ENCODE data around the gene MAML2. TPM values are rescaled to one million over a fixed set of nuclear protein-coding genes. Genes with fewer than 3 reads are reported as not detected.
A peak's percentile ranks its signal among the peaks of the same experiment; 100 is the strongest.

The MAML2 gene
- total RNA-seq: 10 to 100 TPM; 17.6 to 31.6 (median 25.8) TPM

GRCh38 chr11:96342961-96343711 lies at the start of gene MAML2:
Gene MAML2, minus strand, starts transcription at chr11:96343195. Its CDS starts 1,300 bp downstream, at chr11:96341895.
- DNase-seq (ENCODE audit: low spot score in 2 of 2): peak; percentile 94 to 98
- H3K4me3 ChIP-seq (ENCODE audit: low read depth, poor library complexity, severe bottlenecking): peak within 1 kb of the TSS; percentile 54
- intact Hi-C loops (cut with DNase I; ENCODE audit: low total_unique reads): loop anchor here (5.0 kb wide), 2 partner anchors 296 to 496 kb away; no protein-coding TSS in a partner anchor
- WGBS, 2 donors: 7% methylated on average over 30 to 31 of the region's 31 CpGs
- TF ChIP-seq, protein P1, sequence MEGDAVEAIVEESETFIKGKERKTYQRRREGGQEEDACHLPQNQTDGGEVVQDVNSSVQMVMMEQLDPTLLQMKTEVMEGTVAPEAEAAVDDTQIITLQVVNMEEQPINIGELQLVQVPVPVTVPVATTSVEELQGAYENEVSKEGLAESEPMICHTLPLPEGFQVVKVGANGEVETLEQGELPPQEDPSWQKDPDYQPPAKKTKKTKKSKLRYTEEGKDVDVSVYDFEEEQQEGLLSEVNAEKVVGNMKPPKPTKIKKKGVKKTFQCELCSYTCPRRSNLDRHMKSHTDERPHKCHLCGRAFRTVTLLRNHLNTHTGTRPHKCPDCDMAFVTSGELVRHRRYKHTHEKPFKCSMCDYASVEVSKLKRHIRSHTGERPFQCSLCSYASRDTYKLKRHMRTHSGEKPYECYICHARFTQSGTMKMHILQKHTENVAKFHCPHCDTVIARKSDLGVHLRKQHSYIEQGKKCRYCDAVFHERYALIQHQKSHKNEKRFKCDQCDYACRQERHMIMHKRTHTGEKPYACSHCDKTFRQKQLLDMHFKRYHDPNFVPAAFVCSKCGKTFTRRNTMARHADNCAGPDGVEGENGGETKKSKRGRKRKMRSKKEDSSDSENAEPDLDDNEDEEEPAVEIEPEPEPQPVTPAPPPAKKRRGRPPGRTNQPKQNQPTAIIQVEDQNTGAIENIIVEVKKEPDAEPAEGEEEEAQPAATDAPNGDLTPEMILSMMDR (IDR thresholded peaks at IDR 0.05): peak in 1 of 3 donors; percentile 68
- no peak for TF ChIP-seq POLR2A (IDR thresholded peaks at IDR 0.05)

GRCh38 chr11:96391698-96392307 lies 48.8 kb upstream of the MAML2 start:
- H3K4me3 ChIP-seq (ENCODE audit: low read depth, poor library complexity, severe bottlenecking): no peak overlapping the region
- 88 to 95% methylated on average over 3 of the region's 3 CpGs for WGBS, 2 donors
- intact Hi-C loops (cut with DNase I; ENCODE audit: low total_unique reads): no loop called here
- DNase-seq (ENCODE audit: low spot score in 2 of 2): no peak
- TF ChIP-seq POLR2A (IDR thresholded peaks at IDR 0.05): no peak
- TF ChIP-seq, protein P1 (IDR thresholded peaks at IDR 0.05): no peak

GRCh38 chr11:96390488-96390792 lies 47.4 kb upstream of the MAML2 start:
- intact Hi-C loops (cut with DNase I; ENCODE audit: low total_unique reads): no loop called here
- TF ChIP-seq POLR2A (IDR thresholded peaks at IDR 0.05): no peak
- TF ChIP-seq, protein P1 (IDR thresholded peaks at IDR 0.05): no peak
- DNase-seq (ENCODE audit: low spot score in 2 of 2): no peak

DNA sequence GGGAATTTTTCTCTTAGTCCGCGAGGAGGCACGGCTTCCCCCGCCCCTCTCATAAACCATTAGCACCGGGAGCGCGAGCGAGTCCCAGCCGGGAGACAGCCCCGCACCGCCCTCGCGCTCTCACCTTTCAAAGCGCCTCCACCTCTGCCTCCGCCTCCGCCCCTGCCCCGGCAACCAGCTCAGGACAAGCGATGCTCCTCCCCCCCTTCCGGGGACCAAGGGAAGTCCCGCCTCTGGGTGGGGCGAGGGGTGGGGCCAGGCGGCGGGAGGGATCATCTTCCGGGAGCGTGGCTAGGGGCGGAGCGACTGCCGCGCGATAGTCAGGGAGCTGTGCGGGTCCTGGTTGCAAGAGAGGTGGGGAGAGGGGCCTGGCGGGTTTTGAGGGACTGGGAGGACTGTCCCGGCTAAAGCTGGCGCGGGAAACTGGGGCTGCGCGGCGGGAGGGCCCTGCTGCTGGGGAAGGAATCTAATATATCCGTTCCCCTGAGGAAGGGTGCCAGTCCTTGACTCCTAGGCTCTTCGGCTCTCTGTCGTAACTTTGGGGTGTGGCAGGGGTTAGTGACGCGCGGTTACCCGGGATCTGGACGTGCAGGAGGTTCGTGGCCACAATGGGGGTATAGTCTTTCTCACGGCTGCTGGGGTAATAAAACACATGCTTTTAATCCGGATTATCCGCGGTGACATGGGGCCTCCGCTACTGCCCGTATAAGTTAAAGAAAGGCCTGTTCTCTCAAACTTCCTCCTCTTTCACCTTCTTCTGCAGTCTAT lies 46.9 kb upstream of the MAML2 start, which contains the start of the genes CCDC82 and JRKL:
TSS of gene CCDC82 (minus strand) at position 193 of the 768 bp plus-strand sequence. CDS start 5,165 bp downstream, outside the sequence.
TSS of gene JRKL (plus strand) at position 294 of the 768 bp plus-strand sequence. CDS start 637 bp downstream, outside the sequence.
- intact Hi-C loops (cut with DNase I; ENCODE audit: low total_unique reads): no loop called here
- 0 to 1% methylated on average over 48 to 50 of the region's 53 CpGs for WGBS, 2 donors
- H3K4me3 ChIP-seq (ENCODE audit: low read depth, poor library complexity, severe bottlenecking): peak within 1 kb of the TSS; percentile 91
- TF ChIP-seq POLR2A (IDR thresholded peaks at IDR 0.05): peak in 1 of 2 donors; percentile 71
- TF ChIP-seq, protein P1 (IDR thresholded peaks at IDR 0.05): no peak
- peak; percentile 96 to 99 for DNase-seq (ENCODE audit: low spot score in 2 of 2)

More at GRCh38 chr11:96390488-96390792, 47.4 kb upstream of the MAML2 start:
- peak overlapping the region; percentile 91 for H3K4me3 ChIP-seq (ENCODE audit: low read depth, poor library complexity, severe bottlenecking)
- WGBS, 2 donors: 11 to 29% methylated on average over 6 of the region's 6 CpGs

GRCh38 chr11:96388891-96389719 lies 46.1 kb upstream of the MAML2 start:
- TF ChIP-seq POLR2A (IDR thresholded peaks at IDR 0.05): no peak
- TF ChIP-seq, protein P1 (IDR thresholded peaks at IDR 0.05): no peak
- WGBS, 2 donors: 0% methylated on average over 30 of the region's 30 CpGs
- DNase-seq (ENCODE audit: low spot score in 2 of 2): no peak
- H3K4me3 ChIP-seq (ENCODE audit: low read depth, poor library complexity, severe bottlenecking): peak overlapping the region; percentile 91
- intact Hi-C loops (cut with DNase I; ENCODE audit: low total_unique reads): no loop called here
